GM13976 (cell line): Measurements from ENCODE around the gene HMGCLL1.

Source experiments
- DNase-seq: peaks from one replicate; pipeline ENCODE4 v3.0.0; 2012; ENCODE audit warnings: low spot score
- in situ Hi-C: fragments of 300-500 bp; cut with MboI; formaldehyde crosslinking; loops from one replicate; pipeline ENCODE4 v1.12.0; 2022; ENCODE audit warnings: low sequenced_read_pairs, mixed read lengths, inconsistent platforms; ENCODE audit not compliant: unreplicated experiment
- TF ChIP-seq, protein P1 (sequence below): IDR thresholded peaks from 2 replicates; pipeline ENCODE4 v1.5.1; 2012; ENCODE audit warnings: borderline replicate concordance, mild to moderate bottlenecking; ENCODE audit not compliant: insufficient read depth; ENCODE audit errors: extremely low read depth, missing control alignments, control extremely low read depth

Gene HMGCLL1

DNA sequence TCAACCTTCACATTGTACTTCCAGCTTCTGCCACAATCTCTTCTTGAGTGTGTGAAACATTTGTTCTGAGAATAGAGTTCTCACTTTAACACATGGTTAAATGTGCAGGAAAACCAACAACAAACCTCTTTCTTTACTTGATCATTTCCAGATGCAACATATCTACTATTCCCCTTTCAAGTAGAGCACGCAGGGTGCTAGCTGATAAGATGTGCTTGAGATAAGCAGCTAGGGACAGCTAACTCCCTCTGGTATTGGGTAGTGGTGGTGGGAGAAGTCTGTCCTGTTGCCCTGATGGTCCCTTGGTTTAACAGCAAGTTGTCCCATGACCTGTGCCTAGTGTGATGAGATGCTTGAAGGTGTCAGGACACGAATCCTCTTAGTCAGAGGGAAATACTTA, 15.4 kb upstream of the HMGCLL1 start:
- DNase-seq: no peak
- TF ChIP-seq, protein P1, sequence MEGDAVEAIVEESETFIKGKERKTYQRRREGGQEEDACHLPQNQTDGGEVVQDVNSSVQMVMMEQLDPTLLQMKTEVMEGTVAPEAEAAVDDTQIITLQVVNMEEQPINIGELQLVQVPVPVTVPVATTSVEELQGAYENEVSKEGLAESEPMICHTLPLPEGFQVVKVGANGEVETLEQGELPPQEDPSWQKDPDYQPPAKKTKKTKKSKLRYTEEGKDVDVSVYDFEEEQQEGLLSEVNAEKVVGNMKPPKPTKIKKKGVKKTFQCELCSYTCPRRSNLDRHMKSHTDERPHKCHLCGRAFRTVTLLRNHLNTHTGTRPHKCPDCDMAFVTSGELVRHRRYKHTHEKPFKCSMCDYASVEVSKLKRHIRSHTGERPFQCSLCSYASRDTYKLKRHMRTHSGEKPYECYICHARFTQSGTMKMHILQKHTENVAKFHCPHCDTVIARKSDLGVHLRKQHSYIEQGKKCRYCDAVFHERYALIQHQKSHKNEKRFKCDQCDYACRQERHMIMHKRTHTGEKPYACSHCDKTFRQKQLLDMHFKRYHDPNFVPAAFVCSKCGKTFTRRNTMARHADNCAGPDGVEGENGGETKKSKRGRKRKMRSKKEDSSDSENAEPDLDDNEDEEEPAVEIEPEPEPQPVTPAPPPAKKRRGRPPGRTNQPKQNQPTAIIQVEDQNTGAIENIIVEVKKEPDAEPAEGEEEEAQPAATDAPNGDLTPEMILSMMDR: no peak
- in situ Hi-C loops: no loop called here

DNA sequence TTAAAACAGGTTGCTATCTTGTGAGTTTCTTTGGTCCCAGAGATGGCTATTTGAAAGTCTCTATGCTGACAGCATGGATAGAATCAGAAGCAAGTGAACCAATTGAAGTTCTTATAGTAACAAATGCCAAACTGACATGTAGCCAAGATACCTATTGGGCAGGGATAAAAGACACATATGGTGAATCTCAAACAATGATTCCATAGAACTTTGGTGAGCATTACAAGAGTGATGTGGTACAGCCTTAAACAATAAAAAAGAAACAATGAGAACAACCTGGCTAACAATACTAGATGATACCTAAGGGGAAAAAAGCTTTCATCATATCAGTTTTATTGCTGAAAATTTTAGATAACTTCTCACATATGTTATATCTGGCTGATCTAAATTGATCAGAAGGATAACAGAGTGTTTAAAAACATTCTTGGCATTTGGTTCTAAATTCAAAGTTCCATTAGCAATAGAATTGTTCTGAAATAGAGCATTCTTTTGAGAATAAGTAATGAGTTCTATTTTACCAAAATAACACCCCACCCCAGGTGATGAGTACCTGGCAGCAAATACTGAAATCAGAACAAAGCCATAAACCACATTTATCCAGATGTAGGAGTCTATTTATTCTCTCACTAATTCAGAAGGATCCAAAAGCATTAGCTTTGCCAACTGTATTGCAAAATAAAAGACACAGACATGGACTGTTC, 5.8 kb upstream of the HMGCLL1 start:
- TF ChIP-seq, protein P1: no peak
- DNase-seq: no peak
- in situ Hi-C loops: no loop called here

DNA sequence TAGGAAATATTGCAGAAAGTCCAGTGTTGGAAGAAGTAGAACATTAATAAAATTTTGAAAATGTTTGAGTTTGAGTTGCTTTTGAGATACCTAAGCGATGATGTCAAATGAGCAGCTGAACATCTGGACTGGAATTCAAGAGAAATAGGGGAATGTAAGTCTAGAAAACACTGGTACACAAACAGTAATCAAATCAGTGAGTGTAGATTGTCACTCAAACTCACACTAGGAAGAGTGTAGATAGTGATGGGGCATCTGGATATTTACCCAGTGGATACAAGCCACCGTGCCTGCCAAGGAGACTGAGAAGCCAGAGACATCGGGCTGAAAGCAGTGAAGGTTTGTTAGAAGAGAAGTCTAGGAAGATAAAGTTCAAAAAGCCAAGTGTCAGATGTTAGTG, 2.2 kb downstream of the HMGCLL1 start:
- TF ChIP-seq, protein P1: no peak
- in situ Hi-C loops: no loop called here
- no peak for DNase-seq

DNA sequence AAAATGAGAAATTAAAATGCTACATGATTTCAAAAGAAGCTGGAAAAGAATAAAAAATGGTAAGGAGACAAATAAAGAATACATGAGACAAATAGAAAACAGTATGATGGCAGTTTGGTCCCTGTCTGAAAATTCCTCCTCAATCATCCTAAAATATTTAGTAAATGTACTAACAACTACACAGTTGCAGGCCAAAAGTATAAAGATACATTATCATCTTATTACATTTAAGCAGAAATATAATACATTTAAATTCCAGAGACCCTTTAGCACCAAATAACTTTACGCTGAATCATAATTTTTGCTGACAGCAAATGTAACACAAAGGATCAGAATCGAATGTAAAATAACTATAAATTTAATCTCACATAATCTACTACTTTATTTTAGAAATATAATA, 4.4 kb downstream of the HMGCLL1 start:
- TF ChIP-seq, protein P1: no peak
- DNase-seq: no peak
- in situ Hi-C loops: no loop called here

DNA sequence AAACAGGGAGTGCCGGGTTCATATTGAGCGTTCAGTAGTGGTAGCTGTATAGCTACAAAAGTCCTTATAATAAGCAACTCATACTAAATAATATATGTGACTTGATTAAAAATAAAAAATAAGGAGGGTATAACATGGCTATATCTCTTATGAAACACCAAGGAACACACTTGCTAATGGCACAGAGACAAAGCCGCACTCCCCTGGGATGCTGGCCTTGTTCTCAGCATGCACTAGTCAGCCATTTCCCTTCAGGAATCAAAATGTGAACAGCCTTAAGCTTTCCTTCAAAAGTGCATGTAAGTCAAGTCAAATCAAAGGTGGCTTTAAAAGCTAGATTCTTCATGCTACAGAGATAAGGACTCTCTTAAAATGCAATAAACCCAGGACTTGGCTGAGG, 9.4 kb downstream of the HMGCLL1 start:
- no peak for DNase-seq
- in situ Hi-C loops: no loop called here
- TF ChIP-seq, protein P1: no peak

DNA sequence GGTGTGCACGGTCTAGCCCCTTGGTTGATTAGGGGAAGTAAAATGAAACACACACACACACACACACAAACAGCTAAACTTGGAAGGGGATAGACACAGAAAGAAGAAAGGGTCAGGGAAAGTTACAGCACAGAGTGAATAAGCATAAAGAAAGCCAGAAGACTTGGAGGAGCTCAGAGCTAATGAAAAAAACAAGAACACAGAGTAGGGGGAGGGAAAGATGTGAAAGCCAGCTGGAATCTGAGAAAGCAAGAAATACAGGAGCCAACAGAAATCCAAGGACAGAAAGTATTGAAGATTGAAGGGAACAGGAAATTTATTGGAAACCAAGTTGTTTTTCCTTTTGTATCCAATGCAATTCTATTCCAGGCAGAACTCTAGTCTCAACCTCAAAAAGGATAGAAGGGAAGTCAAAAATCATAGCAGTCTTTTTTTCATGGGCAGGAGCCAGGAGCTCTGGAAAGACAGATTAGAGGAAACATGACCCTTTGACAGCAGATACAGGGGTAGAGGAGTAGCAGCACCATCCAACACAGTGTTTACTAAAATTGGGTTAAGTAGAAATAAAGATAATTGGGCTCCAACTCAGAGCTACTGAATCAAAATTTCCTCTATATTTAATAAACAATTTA, 10.1 kb downstream of the HMGCLL1 start:
- in situ Hi-C loops: no loop called here
- no peak for DNase-seq
- TF ChIP-seq, protein P1: no peak
